Adipose tissue (tissue), 3 donors: ENCODE measurements around the gene FAAP100. TPM values are rescaled to one million over a fixed set of nuclear protein-coding genes. Genes with fewer than 3 reads are reported as not detected.
"Not testable (repeated sequence)": the region's sequence is repeated elsewhere in the genome, so short reads cannot be mapped to it uniquely, and the experiment has no call there.

Experiments
- H3K27ac ChIP-seq: one replicate; pipeline ENCODE4 v1.5.1; 2013; ENCODE audit warnings: low read depth, low read length
- WGBS, 3 donors: extraction: QIAGEN DNeasy Blood & Tissue Kit; methylation state at CpG; one replicate each; pipeline ENCODE4 v1.1.7; 2013; 5-methylcytosine and 5-hydroxymethylcytosine counted together
- polyA plus RNA-seq, 3 donors: library from polyadenylated mRNA; stranded (reverse); fragments of 200-250 nt; gene quantifications; one replicate each; pipeline ENCODE4 v1.2.3, GENCODE V29; 2013
- donor health status: healthy with polysubstance abuse.
- donor health status: Bipolar disorder and iron deficiency.
- donor health status: healthy.

FAAP100 gene, protein sequence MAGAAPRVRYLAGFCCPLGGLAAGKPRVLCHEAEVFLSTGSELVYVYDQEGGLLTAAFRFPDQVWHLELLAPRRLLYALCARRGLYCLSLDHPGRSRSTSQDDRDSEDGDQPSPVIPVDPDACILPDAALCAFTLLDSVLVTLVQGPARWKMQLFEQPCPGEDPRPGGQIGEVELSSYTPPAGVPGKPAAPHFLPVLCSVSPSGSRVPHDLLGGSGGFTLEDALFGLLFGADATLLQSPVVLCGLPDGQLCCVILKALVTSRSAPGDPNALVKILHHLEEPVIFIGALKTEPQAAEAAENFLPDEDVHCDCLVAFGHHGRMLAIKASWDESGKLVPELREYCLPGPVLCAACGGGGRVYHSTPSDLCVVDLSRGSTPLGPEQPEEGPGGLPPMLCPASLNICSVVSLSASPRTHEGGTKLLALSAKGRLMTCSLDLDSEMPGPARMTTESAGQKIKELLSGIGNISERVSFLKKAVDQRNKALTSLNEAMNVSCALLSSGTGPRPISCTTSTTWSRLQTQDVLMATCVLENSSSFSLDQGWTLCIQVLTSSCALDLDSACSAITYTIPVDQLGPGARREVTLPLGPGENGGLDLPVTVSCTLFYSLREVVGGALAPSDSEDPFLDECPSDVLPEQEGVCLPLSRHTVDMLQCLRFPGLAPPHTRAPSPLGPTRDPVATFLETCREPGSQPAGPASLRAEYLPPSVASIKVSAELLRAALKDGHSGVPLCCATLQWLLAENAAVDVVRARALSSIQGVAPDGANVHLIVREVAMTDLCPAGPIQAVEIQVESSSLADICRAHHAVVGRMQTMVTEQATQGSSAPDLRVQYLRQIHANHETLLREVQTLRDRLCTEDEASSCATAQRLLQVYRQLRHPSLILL
- 10 to 100 TPM; 10.1 to 25.9 (median 22.4) TPM for polyA plus RNA-seq

DNA sequence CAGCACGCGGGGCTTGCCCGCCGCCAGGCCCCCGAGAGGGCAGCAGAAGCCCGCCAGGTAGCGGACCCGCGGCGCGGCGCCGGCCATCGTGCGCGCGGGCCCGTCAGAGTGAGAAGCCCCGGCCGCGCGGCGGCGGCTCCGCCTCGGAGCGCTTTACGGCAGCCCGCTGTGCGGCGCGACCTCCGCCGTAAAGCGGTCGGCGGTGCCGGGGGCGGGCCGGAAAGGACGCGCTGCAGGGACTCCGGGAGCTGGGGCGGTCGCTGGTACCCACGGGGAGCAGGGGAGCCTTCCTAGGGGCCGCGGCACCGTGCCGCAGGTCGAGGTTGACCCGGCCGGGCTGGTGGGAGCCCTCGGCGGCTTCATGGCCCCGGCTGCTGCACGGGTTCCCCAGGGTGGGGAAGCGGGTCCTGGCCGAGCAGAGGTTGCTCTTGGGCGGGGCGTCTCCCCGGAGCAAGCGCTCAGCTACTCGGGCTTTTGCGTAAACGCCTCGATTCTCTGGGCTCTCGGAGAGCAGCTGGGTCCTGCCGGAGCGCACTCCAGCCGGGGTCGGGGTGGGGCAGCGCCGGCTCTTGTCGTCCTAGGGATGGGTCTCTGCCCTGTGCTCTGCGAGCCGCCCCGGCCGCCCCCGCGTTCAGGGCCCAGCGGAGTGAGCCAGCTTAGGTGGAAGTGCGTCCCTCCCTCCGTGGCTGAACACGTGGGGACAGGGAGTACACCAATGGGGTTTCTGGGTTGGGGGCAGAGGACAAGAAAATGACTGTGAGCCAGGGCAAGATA, at the start of gene FAAP100:
Gene FAAP100, minus strand, starts transcription at position 110 of the 774 bp plus-strand sequence. Its CDS starts 23 bp downstream, at position 87.
- 0 to 1% (median 0%) methylated on average over 69 to 85 of the region's 85 CpGs for WGBS, 3 donors
- H3K27ac ChIP-seq, result no peak within 1 kb of the TSS

DNA sequence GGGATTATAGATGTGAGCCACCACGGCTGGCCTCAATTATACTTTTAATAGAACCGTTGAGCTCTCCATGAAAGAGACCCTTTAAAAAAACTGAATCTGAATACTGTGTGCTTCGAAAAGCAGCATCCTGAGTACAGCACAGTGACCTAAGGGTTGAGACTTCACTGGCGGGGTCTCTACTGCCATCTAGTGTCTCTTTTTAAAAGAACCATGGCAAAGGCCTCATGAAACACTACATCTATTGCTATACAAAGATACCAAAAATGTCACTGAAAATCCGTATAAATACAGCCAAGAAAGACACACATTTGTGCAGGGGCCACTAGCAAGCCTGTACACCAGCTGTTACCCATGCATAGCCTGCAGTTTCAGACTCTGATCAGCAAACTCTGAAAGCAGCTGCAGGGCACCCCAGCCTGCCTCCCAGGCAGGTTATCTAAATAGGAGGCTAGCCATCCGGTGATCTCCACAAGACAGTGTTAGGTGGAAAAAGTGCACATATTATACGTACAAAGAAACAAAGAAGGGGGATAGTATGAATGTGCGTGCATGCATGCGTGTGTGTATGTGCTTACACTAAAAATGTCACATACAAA, 49.5 kb upstream of the FAAP100 start:
- WGBS, 3 donors, result 33 to 42% (median 41%) methylated on average over 9 of the region's 9 CpGs
- H3K27ac ChIP-seq, result no peak overlapping the region

DNA sequence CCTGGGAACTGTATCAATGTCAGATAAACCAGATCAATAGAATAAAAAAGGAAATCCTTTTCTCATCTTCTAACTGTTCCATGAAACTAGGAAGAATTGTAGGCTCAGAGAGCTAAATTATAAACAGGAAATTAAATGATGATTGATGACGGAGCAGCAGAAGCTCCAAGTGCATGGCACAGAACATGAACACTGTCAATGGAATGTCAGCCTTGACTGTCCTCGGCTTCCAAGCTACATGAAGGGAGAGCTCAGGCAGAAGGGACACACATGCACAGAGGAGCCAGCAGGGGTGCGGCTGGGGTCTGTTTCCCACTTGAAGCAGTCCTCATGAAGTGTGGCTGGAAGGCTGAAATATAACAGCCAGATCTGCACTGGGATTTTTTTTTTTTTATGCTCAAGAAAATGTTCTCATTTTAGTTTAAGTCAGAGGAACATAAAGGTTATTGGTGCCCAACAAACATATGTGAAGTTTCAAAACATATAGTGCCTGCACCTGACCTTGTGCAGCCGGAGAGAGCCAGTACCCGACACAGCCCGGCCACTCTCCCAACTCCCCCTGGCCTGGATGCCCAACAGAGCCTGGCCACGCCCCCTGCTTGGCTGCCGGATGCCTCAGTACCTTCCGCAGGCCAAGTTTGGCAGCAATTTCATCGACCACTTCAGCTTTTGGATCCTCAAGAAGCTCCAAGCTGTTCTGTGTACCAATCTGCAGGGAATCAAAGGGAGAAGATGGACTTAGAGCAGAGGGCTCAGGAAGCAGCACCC, 47.8 kb upstream of the FAAP100 start:
- 45 to 74% (median 72%) methylated on average over 10 of the region's 10 CpGs for WGBS, 3 donors
- no peak overlapping the region for H3K27ac ChIP-seq

DNA sequence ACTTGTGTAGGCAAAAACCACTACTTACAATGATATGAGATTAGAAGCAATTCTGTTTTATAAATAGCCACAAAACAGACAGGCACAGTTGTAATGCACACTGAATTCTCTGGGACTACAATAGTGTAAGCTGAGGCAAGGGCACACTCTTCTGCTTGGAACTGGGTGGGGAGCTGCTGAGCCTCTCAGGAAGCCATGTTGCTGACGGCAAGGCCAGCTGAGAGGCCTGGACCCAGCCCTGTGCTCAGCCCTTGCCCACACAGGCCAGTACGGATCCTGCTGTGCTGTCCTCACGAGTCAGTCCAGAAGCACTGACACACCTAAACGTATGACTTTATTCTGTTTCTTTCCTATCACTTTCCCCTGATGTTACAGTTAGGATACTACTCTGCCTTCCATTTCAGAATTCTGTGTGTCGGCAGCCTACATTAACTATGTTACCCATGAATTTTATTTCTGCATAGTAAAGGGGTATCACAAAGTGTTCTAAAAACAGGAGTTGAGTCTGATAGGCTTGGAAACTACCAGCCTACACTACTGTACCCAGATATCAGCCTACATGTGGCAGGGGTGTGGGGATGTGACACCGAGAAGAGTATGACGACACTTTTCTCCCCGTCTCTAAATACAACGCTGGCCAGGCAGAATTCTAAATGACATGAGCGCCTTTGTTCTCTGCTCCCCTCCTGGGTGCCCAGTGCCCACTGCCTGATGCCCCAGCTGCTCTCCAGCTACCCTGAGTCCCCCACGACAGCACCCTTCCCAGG, 41.1 kb upstream of the FAAP100 start:
- H3K27ac ChIP-seq, result no peak overlapping the region
- 90 to 94% (median 93%) methylated on average over 11 of the region's 11 CpGs for WGBS, 3 donors

DNA sequence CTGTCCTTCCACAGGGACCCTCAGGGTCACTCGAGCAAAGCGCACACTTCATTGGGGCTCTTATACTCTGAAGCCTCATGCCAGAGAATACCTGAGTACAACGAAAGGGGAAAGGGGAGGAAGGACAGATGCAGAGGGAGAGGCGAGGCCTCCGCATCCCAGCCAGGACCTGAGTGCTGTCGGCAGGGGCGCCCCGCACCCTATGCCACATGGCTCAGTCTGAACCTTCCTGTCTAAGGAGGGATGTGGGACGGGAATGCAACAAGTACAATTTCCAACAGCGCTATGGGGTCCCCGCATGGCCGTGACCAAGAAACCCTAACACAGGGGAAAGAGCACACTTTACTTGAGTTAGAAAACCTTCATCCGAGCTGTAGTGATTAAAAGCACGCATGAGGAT, 39.8 kb upstream of the FAAP100 start:
- no peak overlapping the region for H3K27ac ChIP-seq
- 93 to 95% (median 94%) methylated on average over 14 of the region's 14 CpGs for WGBS, 3 donors

DNA sequence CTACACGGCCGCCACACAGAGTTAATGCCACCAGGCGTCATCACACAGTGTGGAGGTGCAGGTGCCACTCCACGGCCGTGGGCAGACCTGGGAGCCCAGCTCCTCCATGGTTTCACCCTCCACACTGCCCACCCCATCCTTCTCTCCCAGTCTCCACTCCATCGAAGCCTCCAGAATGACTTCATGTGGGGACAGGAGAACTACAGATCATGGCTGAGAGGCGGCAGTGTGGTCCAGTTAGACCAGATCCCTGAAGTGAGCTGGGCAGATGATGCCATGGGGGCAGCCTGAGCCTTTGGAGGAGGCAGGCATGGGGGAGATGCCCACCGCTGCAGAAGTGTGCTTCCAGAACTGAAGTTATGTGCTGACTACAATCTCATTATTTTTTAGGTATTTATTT, 38.0 kb upstream of the FAAP100 start:
- WGBS, 3 donors, result 91 to 95% (median 92%) methylated on average over 8 of the region's 8 CpGs
- H3K27ac ChIP-seq, result no peak overlapping the region

DNA sequence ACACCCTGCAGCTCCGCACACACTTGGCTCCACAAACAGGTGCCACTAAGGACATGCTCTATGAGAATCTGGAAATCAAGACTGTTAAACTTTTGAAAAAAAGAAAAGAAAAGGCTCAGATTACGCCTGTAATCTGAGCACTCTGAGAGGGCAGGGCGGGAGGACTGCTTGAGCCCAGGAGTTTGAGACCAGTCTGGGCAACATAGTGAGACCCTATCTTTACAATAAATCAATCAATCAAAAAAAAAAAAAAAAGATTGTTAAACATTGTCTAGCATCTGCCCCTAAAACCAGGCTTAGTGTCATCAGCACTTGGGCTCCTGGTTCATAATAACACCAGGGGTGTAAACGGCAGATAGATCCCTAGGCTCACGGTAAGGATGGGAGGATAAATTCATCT, 37.5 kb upstream of the FAAP100 start:
- WGBS, 3 donors, result 93 to 97% (median 94%) methylated on average over 5 of the region's 5 CpGs
- no peak overlapping the region for H3K27ac ChIP-seq

DNA sequence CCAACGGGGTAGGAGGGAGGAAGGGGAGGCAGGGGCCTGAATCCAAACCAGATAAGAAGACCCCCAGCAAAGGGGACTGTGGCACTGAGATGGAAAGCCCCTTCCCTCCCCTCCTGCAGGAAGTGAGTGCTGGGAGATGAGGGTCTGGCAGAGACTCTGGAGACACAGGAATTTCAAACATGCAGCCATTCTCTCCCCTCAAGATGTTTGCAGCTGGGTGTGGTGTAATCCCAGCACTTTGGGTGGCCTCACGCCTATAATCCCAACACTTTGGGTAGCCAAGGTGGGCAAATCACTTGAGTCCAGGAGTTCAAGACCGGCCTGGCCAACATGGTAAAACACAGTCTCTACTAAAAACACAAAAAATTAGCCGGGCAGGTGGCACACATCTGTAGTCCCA, 33.9 kb upstream of the FAAP100 start:
- no peak overlapping the region for H3K27ac ChIP-seq
- 85 to 92% (median 90%) methylated on average over 4 of the region's 4 CpGs for WGBS, 3 donors

DNA sequence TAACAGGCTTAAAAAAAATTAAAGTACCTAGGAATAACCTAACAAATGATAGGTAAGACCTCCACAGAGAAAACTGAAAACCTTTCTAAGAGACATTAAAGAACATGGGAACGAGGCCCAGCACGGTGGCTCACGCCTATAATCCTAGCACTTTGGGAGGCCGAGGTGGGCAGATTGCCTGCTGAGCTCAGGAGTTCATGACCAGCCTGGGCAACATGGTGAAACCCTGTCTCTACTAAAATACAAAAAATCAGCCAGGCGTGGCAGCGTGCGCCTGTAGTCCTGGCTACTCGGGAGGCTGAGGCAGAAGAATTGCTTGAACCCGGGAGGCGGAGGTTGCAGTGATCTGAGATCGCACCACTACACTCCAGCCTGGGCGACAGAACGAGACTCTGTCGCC, 32.6 kb upstream of the FAAP100 start:
- not testable (repeated sequence) for H3K27ac ChIP-seq
- 93 to 98% (median 93%) methylated on average over 14 of the region's 14 CpGs for WGBS, 3 donors

DNA sequence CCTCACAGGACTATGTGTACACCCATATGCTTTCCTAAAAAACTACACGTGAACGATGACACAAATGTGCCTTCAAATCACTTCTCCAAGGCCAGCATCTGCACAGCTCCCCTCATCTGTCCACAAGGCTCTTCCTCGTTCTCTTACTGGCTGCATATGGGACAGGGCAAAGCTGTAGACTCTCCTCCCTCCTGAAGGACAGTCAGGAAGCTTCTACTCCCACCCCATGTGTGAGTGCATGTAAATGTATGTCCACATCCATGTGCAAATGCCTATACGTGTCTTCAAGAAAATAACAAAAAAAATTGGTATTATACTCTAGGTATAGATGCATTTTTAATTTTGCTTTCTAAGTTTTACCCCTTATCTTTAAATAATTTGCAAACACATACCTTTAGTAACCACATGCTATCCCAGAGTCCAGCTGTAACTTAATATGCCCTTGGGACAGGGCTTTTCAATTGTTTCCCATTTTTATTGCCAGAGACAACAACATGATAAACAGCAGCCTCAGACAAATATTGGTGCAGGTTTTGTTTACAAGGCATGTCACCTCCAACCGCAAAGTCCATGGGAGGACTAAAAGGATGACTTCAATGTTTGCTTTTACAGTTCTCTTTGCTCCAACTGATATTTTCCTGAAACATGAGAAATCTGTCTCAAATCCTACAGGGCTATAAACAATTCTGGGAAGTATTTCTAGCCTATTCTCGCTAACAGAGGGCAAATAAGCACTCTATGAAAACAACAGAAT, 31.6 kb upstream of the FAAP100 start:
- 86 to 93% (median 89%) methylated on average over 6 of the region's 6 CpGs for WGBS, 3 donors
- no peak overlapping the region for H3K27ac ChIP-seq

DNA sequence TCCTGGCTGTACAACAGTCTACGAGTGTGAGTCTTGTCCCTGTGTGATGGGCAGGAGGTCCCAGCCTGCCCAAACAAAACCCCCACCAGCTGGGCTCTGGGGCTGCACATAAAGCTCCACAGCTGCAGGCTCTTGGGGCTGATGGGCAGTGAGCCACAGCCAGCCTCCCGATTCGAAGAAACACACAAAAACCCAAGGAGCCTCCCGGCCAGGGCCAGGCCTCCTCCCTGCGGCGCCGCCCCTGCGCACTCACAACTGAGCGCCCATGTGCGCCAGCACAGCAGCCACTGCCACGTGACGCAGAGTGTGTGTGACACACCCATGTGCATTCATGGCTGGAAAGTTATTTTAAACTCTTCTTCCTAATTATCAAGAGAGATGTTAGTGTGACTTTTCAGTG, 30.6 kb upstream of the FAAP100 start:
- WGBS, 3 donors, result 77 to 92% (median 88%) methylated on average over 12 of the region's 12 CpGs

DNA sequence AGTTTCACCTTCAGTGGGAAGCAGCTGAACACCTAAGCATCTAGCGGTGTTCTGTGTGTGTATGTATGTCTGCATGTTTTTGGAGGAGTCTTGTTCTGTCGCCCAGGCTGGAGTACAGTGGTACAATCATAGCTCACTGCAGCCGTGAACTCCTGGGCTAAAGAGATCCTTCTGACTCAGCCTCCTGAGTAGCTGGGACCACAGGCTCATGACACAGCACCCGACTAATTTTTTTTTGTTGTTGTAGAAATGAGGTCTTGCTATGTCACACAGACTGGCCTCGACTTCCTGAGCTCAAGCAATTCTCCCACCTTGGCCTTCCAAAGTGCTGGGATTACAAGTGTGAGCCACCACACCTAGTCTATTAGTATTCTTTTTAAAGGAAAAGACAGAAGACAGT, 30.2 kb upstream of the FAAP100 start:
- H3K27ac ChIP-seq, result no peak overlapping the region
- 82 to 92% (median 89%) methylated on average over 5 of the region's 5 CpGs for WGBS, 3 donors

More for the DNA sequence above, 30.6 kb upstream of the FAAP100 start:
- H3K27ac ChIP-seq, result no peak overlapping the region

DNA sequence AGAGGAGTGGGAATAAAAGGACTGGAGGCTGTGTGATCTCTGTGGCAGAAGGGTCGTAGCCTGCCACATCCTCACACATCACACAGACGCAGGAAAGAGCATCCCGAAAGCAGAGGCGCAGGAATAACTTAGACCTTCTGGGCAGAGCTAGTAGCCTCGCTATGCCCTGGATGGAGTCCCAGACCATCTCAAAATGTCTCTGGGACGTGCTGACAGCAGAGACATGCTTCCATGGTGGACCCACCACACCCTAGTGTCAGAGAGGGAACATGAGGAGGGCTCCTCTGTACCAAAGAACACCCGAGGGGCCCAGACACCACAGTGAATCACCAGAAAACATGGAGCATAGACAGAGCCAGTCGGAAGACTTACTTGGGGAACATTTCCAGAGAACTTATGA, 29.6 kb upstream of the FAAP100 start:
- WGBS, 3 donors, result 91 to 93% (median 91%) methylated on average over 8 of the region's 8 CpGs
- no peak overlapping the region for H3K27ac ChIP-seq

DNA sequence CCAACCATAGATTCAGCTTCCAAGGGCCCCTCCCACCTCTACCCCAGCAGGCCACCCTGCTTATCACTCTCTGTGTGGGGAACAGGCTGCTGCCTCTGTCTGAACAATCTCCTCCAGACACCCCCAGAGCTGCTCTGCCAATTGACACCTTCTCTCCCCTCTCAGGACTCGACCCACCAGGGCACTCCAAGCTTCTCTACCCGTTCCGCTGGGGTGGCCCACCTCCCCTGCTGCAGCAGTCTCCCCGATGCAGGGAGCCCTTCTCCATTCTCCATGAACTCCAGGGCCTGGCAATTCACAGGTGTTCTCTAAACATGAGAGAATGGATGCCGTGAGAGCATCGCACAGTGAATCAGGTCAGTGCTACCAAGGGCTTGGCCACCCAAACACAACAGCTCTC, 28.3 kb upstream of the FAAP100 start:
- 95 to 98% (median 95%) methylated on average over 6 of the region's 6 CpGs for WGBS, 3 donors
- H3K27ac ChIP-seq, result no peak overlapping the region

DNA sequence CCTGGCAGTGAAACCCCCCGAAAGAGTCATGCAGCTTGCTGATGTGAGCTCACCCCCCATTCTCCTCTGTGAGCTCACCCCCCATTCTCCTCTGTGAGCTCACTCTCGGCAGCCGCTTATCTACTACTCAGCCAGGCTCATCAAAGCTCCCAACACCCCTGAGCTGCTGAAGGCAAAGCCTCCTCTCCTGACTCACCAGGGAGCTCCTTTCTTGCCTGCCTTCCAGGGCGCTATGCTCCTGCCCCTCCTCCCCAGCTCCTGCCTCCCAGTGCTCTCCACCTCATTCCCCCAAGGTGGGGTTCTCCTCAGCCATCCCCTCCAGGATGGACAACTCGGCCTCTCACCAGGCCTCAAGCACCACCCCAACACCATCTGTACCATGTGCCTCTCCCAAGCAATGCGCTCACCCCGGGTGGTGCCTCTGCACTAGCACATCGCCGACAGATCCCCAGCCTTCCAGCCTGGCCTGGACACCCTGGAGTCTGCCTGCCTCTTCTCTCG, 27.7 kb upstream of the FAAP100 start:
- 89 to 95% (median 92%) methylated on average over 10 of the region's 10 CpGs for WGBS, 3 donors

DNA sequence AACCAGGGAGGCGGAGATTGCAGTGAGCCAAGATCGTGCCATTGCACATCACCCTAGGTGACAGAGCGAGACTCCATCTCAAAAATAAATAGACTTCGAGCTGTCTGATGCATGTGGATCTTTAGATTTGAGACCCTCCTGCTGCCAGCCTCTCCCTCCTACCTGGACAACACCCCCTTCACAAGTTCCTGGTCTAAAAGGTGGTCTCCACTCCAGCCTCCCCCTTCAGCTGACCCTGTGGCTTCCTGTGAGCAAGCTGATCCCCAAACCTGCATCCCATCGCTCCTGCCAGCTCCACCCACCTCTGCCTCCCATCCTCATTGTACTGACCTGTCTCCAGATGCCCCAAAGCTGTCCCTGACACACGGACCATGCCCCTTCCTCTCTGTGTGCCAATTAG, 27.1 kb upstream of the FAAP100 start:
- H3K27ac ChIP-seq, result no peak overlapping the region
- 85 to 94% (median 92%) methylated on average over 6 of the region's 6 CpGs for WGBS, 3 donors

More for the DNA sequence above, 27.7 kb upstream of the FAAP100 start:
- H3K27ac ChIP-seq, result no peak overlapping the region
